ENCODE results near the gene HSPB1. TPM values are rescaled to one million over a fixed set of nuclear protein-coding genes. Genes with fewer than 3 reads are reported as not detected.
A peak's percentile ranks its signal among the peaks of the same experiment; 100 is the strongest.

The HSPB1 gene
- total RNA-seq, 1 donor from 2014 or later = 3,584 TPM

DNA sequence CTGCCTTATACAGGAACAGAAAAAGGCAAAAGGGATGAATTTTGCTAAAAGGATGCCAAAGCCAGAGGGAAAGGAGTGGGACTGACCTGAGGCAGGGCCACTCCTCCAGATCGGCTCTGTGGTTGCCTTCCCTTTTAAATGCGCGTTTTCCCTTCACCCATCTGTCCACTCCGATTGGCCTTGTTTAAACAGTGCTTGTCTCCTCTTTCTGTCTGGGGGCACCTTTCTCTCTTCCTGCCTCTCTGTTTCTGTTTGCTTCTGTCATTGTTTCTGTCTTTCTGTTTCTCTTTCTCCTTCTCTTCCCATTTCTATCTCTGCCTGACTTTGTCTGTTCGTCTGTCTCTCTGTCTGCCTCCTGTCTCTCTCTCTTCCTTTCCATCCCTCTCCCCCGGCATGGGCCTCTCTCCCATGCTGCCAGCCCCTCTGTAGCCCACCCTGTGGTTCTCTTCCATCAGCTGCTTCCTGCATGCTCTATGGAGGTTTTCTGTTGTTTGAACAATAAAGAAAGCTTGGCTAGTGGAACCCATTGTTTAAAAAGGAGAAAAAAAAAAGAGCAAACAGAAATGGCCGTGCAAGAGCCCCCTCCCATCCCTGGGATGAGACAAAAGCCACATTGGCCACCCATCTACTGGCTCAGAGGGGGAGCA lies 29.5 kb upstream of the HSPB1 start:
- DNase-seq (ENCODE audit: low spot score in 2 of 2) = no peak
- Histone ChIP-seq H3K4me1 (peaks cover 0 to 4% of the 10 kb centered on the region in 2 donors), H3K27ac (no peak overlapping the region), H3K27me3 (no peaks in the 10 kb centered on the region), H3K9me3 (no peaks in the 10 kb centered on the region), H3K4me3 (no peak overlapping the region), H3K36me3 (no peaks in the 10 kb centered on the region)
- intact Hi-C loops (cut with DNase I) = no loop called here
- TF ChIP-seq, protein P1, sequence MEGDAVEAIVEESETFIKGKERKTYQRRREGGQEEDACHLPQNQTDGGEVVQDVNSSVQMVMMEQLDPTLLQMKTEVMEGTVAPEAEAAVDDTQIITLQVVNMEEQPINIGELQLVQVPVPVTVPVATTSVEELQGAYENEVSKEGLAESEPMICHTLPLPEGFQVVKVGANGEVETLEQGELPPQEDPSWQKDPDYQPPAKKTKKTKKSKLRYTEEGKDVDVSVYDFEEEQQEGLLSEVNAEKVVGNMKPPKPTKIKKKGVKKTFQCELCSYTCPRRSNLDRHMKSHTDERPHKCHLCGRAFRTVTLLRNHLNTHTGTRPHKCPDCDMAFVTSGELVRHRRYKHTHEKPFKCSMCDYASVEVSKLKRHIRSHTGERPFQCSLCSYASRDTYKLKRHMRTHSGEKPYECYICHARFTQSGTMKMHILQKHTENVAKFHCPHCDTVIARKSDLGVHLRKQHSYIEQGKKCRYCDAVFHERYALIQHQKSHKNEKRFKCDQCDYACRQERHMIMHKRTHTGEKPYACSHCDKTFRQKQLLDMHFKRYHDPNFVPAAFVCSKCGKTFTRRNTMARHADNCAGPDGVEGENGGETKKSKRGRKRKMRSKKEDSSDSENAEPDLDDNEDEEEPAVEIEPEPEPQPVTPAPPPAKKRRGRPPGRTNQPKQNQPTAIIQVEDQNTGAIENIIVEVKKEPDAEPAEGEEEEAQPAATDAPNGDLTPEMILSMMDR (IDR thresholded peaks at IDR 0.05) = no peak

DNA sequence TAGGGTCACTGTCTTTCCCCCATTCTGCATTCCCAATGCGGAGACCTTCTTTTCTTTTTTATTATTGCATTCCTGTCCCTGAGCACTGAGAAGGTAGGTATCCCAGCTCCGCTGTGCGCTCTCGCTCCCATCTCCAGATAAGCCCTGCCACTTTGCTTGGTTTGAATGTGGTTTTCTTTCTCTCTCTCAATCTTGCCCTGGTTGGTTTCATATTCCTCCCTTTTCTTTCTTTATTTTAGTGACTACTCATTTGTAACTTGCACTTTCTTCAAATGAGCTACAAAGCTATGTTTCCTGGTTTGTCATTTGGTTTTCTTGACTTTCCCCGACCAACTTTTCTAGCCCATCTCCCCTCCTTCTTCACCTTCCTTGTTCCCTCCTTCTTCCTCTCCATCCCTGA lies 29.0 kb upstream of the HSPB1 start:
- no peak overlapping the region for H3K27ac ChIP-seq
- no peaks in the 10 kb centered on the region for H3K9me3 ChIP-seq
- H3K4me3 ChIP-seq = no peak overlapping the region
- intact Hi-C loops (cut with DNase I) = no loop called here
- DNase-seq (ENCODE audit: low spot score in 2 of 2) = no peak
- TF ChIP-seq, protein P1 (IDR thresholded peaks at IDR 0.05) = no peak
- no peaks in the 10 kb centered on the region for H3K36me3 ChIP-seq
- H3K4me1 ChIP-seq = no peaks in the 10 kb centered on the region
- no peaks in the 10 kb centered on the region for H3K27me3 ChIP-seq

DNA sequence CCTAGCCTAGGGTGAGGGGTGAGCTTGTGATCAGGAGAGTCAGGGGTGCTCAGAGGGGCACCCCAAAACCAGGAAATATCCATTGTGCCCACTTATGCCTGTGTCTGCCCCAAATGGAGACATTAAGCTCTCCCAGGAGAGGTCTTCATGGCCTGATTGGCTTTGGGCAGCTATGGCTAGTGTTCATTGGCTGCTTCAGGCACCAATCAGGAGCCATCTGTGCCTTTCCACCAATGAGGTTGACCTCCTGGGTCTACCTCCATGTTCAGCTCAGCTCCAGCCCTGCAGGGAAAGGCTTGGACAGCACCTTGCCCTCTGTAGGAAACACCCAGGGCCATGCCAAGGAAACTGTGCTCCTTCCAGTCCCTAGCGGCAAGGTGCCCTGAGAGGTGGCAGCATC lies 23.9 kb upstream of the HSPB1 start:
- no peak for DNase-seq (ENCODE audit: low spot score in 2 of 2)
- intact Hi-C loops (cut with DNase I) = no loop called here
- no peak overlapping the region for H3K27ac ChIP-seq
- no peaks in the 10 kb centered on the region for H3K27me3 ChIP-seq
- no peaks in the 10 kb centered on the region for H3K9me3 ChIP-seq
- no peaks in the 10 kb centered on the region for H3K36me3 ChIP-seq
- TF ChIP-seq, protein P1 (IDR thresholded peaks at IDR 0.05) = no peak
- peaks cover 0 to 5% of the 10 kb centered on the region in 2 donors for H3K4me1 ChIP-seq
- no peak overlapping the region for H3K4me3 ChIP-seq

DNA sequence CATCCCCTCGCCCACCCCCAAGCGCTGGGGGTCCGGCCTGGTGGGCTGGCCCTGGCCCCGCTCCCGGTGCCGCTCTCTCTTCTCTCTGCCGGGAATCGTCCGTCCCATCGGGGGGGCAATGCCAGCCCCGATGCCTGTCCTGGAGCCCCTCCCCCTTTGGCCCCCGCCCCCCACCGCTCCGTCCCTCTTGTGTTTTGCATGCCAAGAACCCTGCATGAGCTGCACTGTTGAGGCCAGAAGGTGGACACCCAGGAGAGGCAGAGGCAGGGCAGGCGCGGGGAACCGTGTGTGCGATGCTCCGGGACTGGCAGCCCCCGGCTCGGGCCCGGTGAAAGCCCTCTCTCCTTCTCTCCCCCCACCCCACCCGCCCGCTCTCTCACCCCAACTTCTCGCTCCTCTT lies 22.1 kb upstream of the HSPB1 start:
- Histone ChIP-seq H3K27me3 (no peaks in the 10 kb centered on the region), H3K4me3 (peak overlapping the region in 1 of 2 donors; percentile 70), H3K9me3 (no peaks in the 10 kb centered on the region), H3K27ac (no peak overlapping the region), H3K36me3 (no peaks in the 10 kb centered on the region), H3K4me1 (peaks cover 0 to 5% of the 10 kb centered on the region in 2 donors)
- DNase-seq (ENCODE audit: low spot score in 2 of 2) = peak in 1 of 2 donors; percentile 60
- TF ChIP-seq, protein P1 (IDR thresholded peaks at IDR 0.05) = no peak
- intact Hi-C loops (cut with DNase I) = loop anchor here (5.0 kb wide), 1 partner anchor 37 kb away; no protein-coding TSS in a partner anchor

DNA sequence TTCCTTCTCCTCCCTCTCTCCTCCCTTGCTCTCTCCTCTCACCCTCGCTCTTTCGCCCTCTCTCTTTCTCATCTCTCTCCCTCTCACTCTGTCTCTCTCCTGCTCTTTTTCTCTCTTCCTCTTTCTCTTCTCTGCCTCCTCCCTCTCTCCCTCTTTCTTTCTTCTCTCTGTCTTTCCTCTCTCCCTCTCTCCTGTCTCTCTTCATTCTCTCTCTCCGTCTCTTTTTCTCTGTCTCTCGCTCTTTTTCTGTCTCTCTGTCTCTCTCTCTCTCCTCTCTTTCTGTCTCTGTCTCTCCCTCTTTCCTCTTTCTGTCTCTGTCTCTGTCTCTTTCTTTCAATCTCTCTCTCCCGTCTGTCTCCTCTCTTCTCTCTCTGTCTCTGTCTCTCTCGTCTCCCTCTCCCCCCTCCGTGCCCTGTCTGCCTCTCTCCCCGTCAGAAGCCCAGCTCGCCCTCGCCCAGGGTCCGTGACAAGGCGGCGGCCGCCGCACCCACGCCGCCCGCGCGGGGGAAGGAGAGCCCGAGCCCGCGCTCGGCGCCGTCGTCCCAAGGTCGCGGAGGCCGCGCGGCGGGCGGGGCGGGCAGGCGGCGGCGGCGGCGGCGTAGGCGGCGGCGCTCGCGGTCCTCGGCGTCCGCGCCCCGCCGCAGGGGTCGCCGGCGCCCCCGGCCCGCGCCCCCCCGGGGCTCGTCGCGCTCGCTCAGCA lies 21.3 kb upstream of the HSPB1 start:
- H3K27me3 ChIP-seq = no peaks in the 10 kb centered on the region

More for the DNA sequence above, 21.3 kb upstream of the HSPB1 start:
- Histone ChIP-seq H3K4me1 (peaks cover 0 to 5% of the 10 kb centered on the region in 2 donors), H3K4me3 (peak overlapping the region; percentile 45 to 70), H3K9me3 (no peaks in the 10 kb centered on the region), H3K27ac (no peak overlapping the region), H3K36me3 (no peaks in the 10 kb centered on the region)
- intact Hi-C loops (cut with DNase I) = loop anchor here (5.0 kb wide), 1 partner anchor 36 kb away; no protein-coding TSS in a partner anchor
- TF ChIP-seq, protein P1 (IDR thresholded peaks at IDR 0.05) = no peak
- DNase-seq (ENCODE audit: low spot score in 2 of 2) = no peak

Data from ascending aorta (tissue), 2 donors.